ENCODE results near the gene APOO.

The APOO gene

DNA sequence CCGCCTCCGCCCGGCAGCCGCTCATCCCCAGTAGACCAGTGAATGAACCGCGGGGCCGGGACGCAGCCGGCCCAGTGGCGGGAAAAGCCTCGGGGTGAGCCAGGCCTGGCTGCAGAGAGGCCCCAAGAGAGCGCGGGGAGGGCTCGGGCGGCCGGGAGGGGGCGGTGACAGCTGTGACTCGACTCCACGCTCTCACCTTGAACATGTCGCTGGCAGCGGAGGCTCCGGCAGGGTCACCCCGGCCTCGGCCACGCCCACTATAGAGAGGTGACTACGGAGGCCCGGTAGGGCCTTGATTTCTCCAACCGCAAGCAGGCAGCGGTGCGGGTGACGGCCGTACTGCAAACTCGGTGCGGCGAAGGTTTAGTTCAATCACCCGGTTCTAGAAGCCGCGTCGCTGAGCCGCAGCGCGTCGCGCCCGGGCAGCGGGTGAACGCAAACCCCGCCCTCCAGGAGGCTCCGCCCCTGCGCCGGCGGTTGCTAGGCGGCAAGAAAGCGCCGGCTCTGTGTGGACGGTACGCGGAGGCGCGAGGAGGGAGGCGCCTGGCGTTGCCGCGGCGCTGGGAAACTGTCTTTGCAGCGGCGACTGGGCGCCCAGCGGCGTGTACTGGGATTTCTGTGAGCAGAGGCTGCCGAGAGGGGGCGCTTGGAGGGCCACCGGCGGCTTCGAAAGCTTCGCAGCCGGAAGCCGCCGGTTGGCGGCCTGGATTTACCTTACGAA is at the start of gene APOO, which contains the start of gene CXorf58:
TSS of gene APOO (minus strand) at position 441 of the 721 bp plus-strand sequence. CDS start at position 205, 236 bp downstream.
TSS of gene CXorf58 (plus strand) at position 509 of the 721 bp plus-strand sequence. CDS start 2,297 bp downstream, outside the sequence.
- Histone ChIP-seq H3K36me3 (ENCODE audit: insufficient read depth, low read length) (no peaks in the 10 kb centered on the region), H3K9me3 (ENCODE audit: low read length) (no peaks in the 10 kb centered on the region), H3K4me3 (ENCODE audit: low read length) (peak within 1 kb of the TSS; percentile 54), H2AFZ (ENCODE audit: low read depth, low read length) (peak within 1 kb of the TSS; percentile 92), H3K4me1 (ENCODE audit: insufficient read depth, low read length) (no peaks in the 10 kb centered on the region), H3K27me3 (ENCODE audit: insufficient read depth, low read length) (no peaks in the 10 kb centered on the region)

DNA sequence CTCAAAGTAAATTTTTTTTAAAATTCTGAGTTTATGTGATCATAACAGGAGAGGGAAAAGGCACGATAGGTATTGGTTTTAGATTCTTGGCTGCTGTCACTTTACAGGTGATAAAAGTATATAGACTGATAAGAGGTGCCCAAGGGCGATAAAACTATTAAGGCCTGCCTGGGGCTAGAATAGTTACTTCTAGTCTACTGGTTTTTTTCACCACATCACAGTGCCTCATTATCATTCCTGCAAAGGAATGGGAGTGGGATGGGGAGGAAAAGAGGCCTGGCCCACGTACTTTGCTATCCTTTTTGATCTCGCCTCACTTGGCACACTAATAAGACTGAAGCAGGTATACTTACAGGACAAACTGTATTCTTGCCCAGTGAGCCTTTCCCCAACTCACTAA is 46.7 kb upstream of the APOO start:
- H3K4me1 ChIP-seq (ENCODE audit: insufficient read depth, low read length): no peaks in the 10 kb centered on the region

DNA sequence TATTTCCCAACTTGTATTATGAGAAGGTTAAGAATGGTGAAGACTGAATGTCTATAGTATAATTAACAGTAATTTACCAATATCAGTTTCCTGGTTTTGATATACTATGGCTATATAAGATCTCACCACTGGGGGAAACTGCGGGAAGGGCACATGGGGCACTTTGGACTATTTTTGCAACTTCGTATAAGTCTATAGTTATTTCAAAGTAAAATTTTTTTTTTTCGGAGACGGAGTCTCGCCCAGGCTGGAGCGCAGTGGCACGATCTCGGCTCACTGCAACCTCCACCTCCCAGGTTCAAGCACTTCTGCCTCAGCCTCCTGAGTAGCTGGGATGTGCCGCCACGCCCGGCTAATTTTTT is 46.2 kb upstream of the APOO start:
- Histone ChIP-seq H3K4me1 (ENCODE audit: insufficient read depth, low read length) (no peaks in the 10 kb centered on the region), H3K27me3 (ENCODE audit: insufficient read depth, low read length) (no peaks in the 10 kb centered on the region), H2AFZ (ENCODE audit: low read depth, low read length) (no peak overlapping the region), H3K9me3 (ENCODE audit: low read length) (no peaks in the 10 kb centered on the region), H3K36me3 (ENCODE audit: insufficient read depth, low read length) (no peaks in the 10 kb centered on the region), H3K4me3 (ENCODE audit: low read length) (no peak overlapping the region)

More for the DNA sequence above, 46.7 kb upstream of the APOO start:
- Histone ChIP-seq H3K36me3 (ENCODE audit: insufficient read depth, low read length) (no peaks in the 10 kb centered on the region), H3K9me3 (ENCODE audit: low read length) (no peaks in the 10 kb centered on the region), H3K27me3 (ENCODE audit: insufficient read depth, low read length) (no peaks in the 10 kb centered on the region), H3K4me3 (ENCODE audit: low read length) (no peak overlapping the region), H2AFZ (ENCODE audit: low read depth, low read length) (no peak overlapping the region)

DNA sequence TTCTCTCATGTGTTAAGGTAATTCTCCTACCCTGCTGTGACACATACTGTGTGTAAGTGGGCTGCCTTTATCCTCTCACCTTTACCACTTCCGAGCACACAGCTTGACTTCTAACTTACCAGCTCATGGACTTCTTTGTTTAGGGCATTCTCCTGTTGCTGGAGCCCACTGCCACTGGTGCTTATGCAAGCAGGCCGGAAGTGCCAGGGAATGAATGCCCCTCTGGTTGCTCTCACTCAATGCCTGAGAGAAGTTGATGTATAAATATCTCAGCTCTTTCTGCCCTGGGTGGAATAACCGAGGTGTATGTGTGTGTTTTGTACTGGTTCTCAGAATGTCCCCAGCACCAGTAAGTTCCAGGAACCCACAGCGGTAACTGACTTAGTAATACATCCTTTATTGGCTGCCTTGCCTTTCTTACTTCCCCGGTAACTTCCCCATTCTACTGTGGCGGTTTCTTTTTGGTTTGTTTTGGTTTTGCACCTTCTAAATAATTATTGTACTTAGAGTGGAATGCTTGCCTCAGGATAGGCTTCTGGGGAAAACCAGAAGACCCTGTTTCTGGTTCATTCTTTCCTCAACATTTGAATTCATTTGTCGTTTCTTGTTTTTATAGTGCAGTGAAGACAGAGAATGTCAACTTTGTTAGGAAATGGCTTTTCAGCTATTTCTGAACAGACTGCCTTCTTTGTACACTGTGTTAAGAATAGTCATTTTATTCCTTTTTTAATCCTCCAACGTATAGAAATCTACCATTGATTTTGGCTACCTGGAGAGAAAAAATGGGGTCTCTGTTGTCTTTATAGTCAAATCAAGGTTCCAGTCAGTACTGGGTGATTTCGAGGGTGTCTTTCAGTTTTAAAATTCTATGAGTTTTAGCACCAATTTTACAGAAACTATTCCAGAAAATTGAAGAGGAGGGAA is 45.5 kb upstream of the APOO start:
- H3K27me3 ChIP-seq (ENCODE audit: insufficient read depth, low read length): no peaks in the 10 kb centered on the region
- no peak overlapping the region for H3K4me3 ChIP-seq (ENCODE audit: low read length)
- no peaks in the 10 kb centered on the region for H3K4me1 ChIP-seq (ENCODE audit: insufficient read depth, low read length)
- no peaks in the 10 kb centered on the region for H3K9me3 ChIP-seq (ENCODE audit: low read length)
- peak overlapping the region; percentile 43 for H2AFZ ChIP-seq (ENCODE audit: low read depth, low read length)
- H3K36me3 ChIP-seq (ENCODE audit: insufficient read depth, low read length): no peaks in the 10 kb centered on the region

DNA sequence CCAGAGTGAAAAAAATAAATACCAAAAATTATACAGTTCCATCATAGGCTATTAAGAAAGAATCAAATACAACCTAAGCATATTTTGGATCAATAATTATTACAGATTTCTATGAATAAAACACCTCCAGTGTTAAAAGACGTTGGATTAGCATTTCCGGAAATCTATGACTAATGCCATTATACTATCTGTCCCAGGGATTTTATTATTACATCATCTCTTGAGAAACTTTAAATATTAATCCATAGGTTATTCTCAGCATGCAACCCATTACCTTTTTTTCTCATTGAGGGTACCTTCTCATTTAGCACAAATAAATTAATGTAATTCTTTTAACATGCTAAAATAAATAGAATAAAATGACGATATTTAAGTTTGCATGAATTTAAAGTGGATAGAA is 44.7 kb upstream of the APOO start:
- no peaks in the 10 kb centered on the region for H3K9me3 ChIP-seq (ENCODE audit: low read length)
- H3K4me3 ChIP-seq (ENCODE audit: low read length): no peak overlapping the region
- peak overlapping the region; percentile 43 for H2AFZ ChIP-seq (ENCODE audit: low read depth, low read length)
- H3K36me3 ChIP-seq (ENCODE audit: insufficient read depth, low read length): no peaks in the 10 kb centered on the region
- no peaks in the 10 kb centered on the region for H3K4me1 ChIP-seq (ENCODE audit: insufficient read depth, low read length)
- H3K27me3 ChIP-seq (ENCODE audit: insufficient read depth, low read length): no peaks in the 10 kb centered on the region

DNA sequence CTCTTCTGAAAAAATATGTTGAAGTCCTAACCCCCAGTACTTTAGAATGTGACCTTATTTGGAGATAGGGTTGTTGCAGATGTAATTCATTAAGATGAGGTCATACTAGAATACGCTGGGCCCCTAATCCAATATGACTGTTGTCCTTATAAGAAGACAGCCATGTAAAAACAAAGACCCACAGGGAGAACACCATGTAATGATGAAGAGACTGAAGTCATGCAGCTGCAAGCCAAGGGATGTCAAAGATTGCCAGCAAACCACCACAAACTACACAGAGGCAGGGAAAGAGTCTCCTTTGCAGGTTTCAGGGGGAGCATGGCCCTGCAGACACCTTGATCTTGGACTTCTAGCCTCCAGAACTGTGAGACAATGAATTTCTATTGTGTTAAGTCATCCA is 37.5 kb upstream of the APOO start:
- H2AFZ ChIP-seq (ENCODE audit: low read depth, low read length): no peak overlapping the region
- H3K4me1 ChIP-seq (ENCODE audit: insufficient read depth, low read length): no peaks in the 10 kb centered on the region
- H3K9me3 ChIP-seq (ENCODE audit: low read length): no peaks in the 10 kb centered on the region
- H3K27me3 ChIP-seq (ENCODE audit: insufficient read depth, low read length): no peaks in the 10 kb centered on the region
- no peak overlapping the region for H3K4me3 ChIP-seq (ENCODE audit: low read length)
- H3K36me3 ChIP-seq (ENCODE audit: insufficient read depth, low read length): no peaks in the 10 kb centered on the region

DNA sequence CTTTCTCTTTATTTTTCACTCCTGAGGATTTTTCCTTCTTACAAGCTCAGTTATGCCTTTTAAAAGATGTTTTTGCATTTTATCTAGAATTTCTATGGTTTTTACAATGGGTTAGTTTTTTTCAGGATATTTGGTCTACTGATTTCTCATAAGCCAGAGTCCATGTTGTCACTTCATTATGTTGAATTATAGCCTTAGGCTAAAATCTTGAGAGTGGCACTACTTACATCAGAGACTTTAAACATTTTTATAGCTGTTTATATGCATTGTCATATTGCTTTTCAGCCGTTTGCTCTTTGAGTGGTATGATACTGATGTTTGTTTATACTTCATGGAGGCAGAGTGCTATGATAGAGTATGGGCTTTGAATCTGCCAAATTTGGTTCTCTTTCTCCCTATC is 36.5 kb upstream of the APOO start:
- Histone ChIP-seq H3K9me3 (ENCODE audit: low read length) (no peaks in the 10 kb centered on the region), H3K36me3 (ENCODE audit: insufficient read depth, low read length) (no peaks in the 10 kb centered on the region), H3K4me1 (ENCODE audit: insufficient read depth, low read length) (no peaks in the 10 kb centered on the region), H3K4me3 (ENCODE audit: low read length) (no peak overlapping the region), H2AFZ (ENCODE audit: low read depth, low read length) (no peak overlapping the region), H3K27me3 (ENCODE audit: insufficient read depth, low read length) (no peaks in the 10 kb centered on the region)

DNA sequence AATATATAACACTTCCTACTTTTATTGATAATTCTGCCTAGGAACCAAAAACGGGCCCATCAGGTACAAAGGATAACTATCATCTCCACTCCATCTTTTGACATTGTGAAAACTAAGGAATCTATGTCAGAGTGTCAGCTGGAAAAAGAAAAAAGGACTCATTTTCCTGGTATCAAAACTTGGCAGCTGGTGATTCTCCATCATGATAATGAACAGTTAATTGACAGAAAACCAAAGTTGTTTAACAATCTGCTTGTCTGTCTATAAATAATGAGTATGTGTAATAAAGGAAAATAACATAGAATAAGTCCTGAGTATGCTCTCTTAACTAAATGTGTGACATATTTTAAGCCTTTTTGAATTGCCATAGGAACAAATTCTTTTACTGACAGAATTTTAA is 31.5 kb upstream of the APOO start:
- no peak overlapping the region for H2AFZ ChIP-seq (ENCODE audit: low read depth, low read length)
- H3K36me3 ChIP-seq (ENCODE audit: insufficient read depth, low read length): no peaks in the 10 kb centered on the region
- no peaks in the 10 kb centered on the region for H3K4me1 ChIP-seq (ENCODE audit: insufficient read depth, low read length)

DNA sequence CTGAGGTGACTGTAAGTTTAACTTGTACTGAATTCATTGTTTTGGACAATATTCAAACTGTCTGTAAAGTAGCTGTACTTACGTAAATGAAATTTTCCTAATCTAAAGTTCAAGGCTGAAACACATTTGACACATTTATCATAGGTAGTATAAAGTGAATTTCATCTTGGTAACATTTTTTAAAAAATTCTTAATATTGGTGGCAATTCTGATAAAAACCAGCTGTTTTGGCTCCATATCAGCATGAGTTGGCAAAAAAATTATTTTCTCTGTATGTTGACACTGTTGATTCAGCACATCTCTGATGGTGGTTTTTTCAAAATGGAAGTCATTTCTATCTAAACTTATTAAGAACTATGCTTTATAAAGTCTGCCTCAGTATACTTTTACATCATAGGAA is 31.0 kb upstream of the APOO start:
- Histone ChIP-seq H3K9me3 (ENCODE audit: low read length) (no peaks in the 10 kb centered on the region), H2AFZ (ENCODE audit: low read depth, low read length) (no peak overlapping the region), H3K4me3 (ENCODE audit: low read length) (no peak overlapping the region), H3K27me3 (ENCODE audit: insufficient read depth, low read length) (no peaks in the 10 kb centered on the region), H3K4me1 (ENCODE audit: insufficient read depth, low read length) (no peaks in the 10 kb centered on the region), H3K36me3 (ENCODE audit: insufficient read depth, low read length) (no peaks in the 10 kb centered on the region)

More for the DNA sequence above, 31.5 kb upstream of the APOO start:
- Histone ChIP-seq H3K4me3 (ENCODE audit: low read length) (no peak overlapping the region), H3K9me3 (ENCODE audit: low read length) (no peaks in the 10 kb centered on the region), H3K27me3 (ENCODE audit: insufficient read depth, low read length) (no peaks in the 10 kb centered on the region)

DNA sequence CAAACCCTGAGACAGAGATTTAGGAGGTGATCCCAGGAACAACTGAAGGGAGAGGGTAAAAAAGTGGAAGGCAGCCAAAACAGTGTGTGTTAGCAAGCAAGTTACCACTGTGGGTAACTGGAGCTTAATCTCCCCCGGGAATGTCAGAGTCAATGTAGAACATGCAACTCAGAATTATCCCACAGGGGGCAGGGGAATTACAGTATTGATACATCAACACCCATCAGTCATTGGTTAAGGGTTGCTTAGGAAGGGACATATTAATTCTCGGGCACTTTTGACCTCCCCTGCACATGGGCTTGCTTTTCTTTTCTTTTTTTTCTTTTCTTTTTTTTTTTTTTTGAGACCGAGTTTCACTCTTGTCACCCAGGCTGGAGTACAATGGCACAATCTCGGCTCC is 29.4 kb upstream of the APOO start:
- no peaks in the 10 kb centered on the region for H3K36me3 ChIP-seq (ENCODE audit: insufficient read depth, low read length)

DNA sequence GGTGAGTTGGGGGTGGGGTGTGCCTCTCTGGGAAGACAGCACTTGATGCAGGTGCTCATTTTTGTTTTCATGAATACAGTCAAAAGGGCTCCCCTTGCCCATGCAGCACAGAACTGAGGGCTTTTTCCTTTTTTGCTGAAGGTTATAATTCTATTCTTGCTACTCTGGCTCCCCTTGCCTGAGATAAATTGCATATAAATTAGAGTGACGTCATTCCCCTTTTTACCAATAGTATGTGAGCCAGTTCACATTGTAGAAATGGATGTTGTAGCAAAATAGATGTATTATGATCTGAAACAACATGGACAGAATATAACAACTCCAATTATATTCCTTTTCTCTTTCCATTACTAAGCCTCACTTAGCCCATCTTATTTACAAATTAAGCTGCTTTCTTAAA is 28.4 kb upstream of the APOO start:
- Histone ChIP-seq H3K36me3 (ENCODE audit: insufficient read depth, low read length) (no peaks in the 10 kb centered on the region), H2AFZ (ENCODE audit: low read depth, low read length) (no peak overlapping the region), H3K27me3 (ENCODE audit: insufficient read depth, low read length) (peaks cover under 1% of the 10 kb centered on the region), H3K9me3 (ENCODE audit: low read length) (no peaks in the 10 kb centered on the region), H3K4me3 (ENCODE audit: low read length) (no peak overlapping the region), H3K4me1 (ENCODE audit: insufficient read depth, low read length) (no peaks in the 10 kb centered on the region)

More for the DNA sequence above, 29.4 kb upstream of the APOO start:
- Histone ChIP-seq H3K4me3 (ENCODE audit: low read length) (no peak overlapping the region), H3K9me3 (ENCODE audit: low read length) (no peaks in the 10 kb centered on the region), H3K27me3 (ENCODE audit: insufficient read depth, low read length) (no peaks in the 10 kb centered on the region), H2AFZ (ENCODE audit: low read depth, low read length) (no peak overlapping the region), H3K4me1 (ENCODE audit: insufficient read depth, low read length) (no peaks in the 10 kb centered on the region)

DNA sequence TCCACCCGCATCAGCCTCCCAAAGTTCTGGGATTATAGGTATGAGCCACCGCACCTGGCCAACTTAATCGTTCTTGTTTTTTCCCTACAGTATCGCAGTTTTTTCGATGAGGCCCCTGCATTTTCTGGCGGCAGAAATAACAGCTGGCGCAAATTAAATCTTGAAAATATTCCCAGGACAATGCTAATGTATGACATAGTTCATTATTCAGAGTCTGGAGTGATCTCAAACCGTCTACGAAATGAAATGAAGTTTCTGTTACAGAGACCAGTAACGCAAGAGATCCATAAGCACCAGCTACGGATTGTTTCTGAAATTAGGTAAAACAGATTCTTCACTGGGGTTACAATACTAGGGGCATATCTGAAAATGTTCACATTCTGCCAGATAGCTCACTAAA is 27.4 kb upstream of the APOO start:
- H3K4me3 ChIP-seq (ENCODE audit: low read length): no peak overlapping the region
- H3K36me3 ChIP-seq (ENCODE audit: insufficient read depth, low read length): no peaks in the 10 kb centered on the region
- H3K9me3 ChIP-seq (ENCODE audit: low read length): no peaks in the 10 kb centered on the region
- no peaks in the 10 kb centered on the region for H3K4me1 ChIP-seq (ENCODE audit: insufficient read depth, low read length)
- no peak overlapping the region for H2AFZ ChIP-seq (ENCODE audit: low read depth, low read length)
- peaks cover 3% of the 10 kb centered on the region for H3K27me3 ChIP-seq (ENCODE audit: insufficient read depth, low read length)

DNA sequence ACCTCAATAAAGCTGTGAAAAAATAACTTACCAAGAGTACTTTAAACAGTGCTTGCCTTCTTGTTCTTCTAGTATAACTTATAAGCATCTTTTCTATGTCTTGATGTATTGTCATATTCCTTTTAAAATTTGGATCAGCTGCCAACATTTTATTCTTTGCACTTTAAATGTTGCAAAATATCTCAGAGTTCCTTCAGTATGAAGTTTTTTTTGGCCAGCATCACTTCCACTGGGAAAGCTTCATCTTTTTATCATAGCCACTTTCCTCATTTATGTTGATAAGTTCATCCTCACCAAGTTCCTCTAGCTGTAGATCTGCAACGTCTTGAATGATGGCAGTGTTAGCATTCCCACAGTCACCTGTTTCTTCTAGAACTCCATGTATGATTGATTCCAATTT is 24.3 kb upstream of the APOO start:
- no peaks in the 10 kb centered on the region for H3K36me3 ChIP-seq (ENCODE audit: insufficient read depth, low read length)
- H3K9me3 ChIP-seq (ENCODE audit: low read length): no peaks in the 10 kb centered on the region
- no peaks in the 10 kb centered on the region for H3K4me1 ChIP-seq (ENCODE audit: insufficient read depth, low read length)
- peaks cover 3% of the 10 kb centered on the region for H3K27me3 ChIP-seq (ENCODE audit: insufficient read depth, low read length)
- H2AFZ ChIP-seq (ENCODE audit: low read depth, low read length): no peak overlapping the region
- H3K4me3 ChIP-seq (ENCODE audit: low read length): no peak overlapping the region

Measured in neuron (in vitro differentiated cells).